HEK293 (cell line): ENCODE data around the gene RCN2.
A peak's percentile ranks its signal among the peaks of the same experiment; 100 is the strongest.

Source experiments
- CTCF ChIA-PET: fragments of 350-600 bp; formaldehyde crosslinking; extraction: SDS; loops from one replicate; lab custom pipeline; 2021; ENCODE audit warnings: antibody characterized with exemption; lab: Yijun Ruan, JAX
- POLR2A ChIA-PET: fragments of 300-600 bp; formaldehyde crosslinking; extraction: SDS; loops from one replicate; lab custom pipeline; 2020; ENCODE audit warnings: antibody characterized with exemption, inconsistent platforms; lab: Yijun Ruan, JAX
- H3K27ac ChIP-seq: fragments of 200-500 bp; sonication (Bioruptor generic); 2 replicates; pipeline ENCODE4 v1.5.1; 2014; ENCODE audit warnings: low read depth, low read length, control low read depth, inconsistent platforms; ENCODE audit errors: extremely low read depth
- H3K36me3 ChIP-seq, 2 experiments: fragments of 200-500 bp in 1 of 2; sonication (Bioruptor generic) in 1 of 2; 1 replicate in 1 of 2; 2 replicates in 1 of 2; pipeline ENCODE4 v1.5.1; 2014 to 2017; ENCODE audit warnings: inconsistent platforms in 2 of 2, low read length in 2 of 2; ENCODE audit not compliant: control insufficient read depth in 2 of 2, insufficient read depth in 1 of 2
- H3K4me1 ChIP-seq: fragments of 200-500 bp; sonication (Bioruptor generic); 2 replicates; pipeline ENCODE4 v1.5.1; 2014; ENCODE audit warnings: mild to moderate bottlenecking, low read length, inconsistent platforms; ENCODE audit not compliant: control insufficient read depth, insufficient read depth
- H3K4me3 ChIP-seq: 2 replicates; pipeline ENCODE4 v1.5.1; 2011; ENCODE audit warnings: low read depth, mild to moderate bottlenecking, control low read depth, low read length, moderate library complexity
- H3K9me3 ChIP-seq: fragments of 200-500 bp; sonication (Bioruptor generic); 2 replicates; pipeline ENCODE4 v1.5.1; 2014; ENCODE audit warnings: low read depth, low read length, inconsistent platforms; ENCODE audit not compliant: control insufficient read depth, insufficient read depth
- BCL11A ChIP-seq: fragments of 450-650 bp; formaldehyde crosslinking; IDR thresholded peaks from 2 replicates; pipeline ENCODE4 v1.5.1; 2016; ENCODE audit warnings: low read depth, missing biosample characterization, missing genetic modification characterization
- BCL11B ChIP-seq: fragments of 450-650 bp; formaldehyde crosslinking; IDR thresholded peaks from 2 replicates; pipeline ENCODE4 v1.5.1; 2016; ENCODE audit warnings: low read depth, missing biosample characterization, missing genetic modification characterization
- BCL6B ChIP-seq: fragments of 450-650 bp; formaldehyde crosslinking; IDR thresholded peaks from 2 replicates; pipeline ENCODE4 v1.5.1; 2017; ENCODE audit warnings: missing biosample characterization, missing genetic modification characterization
- FEZF1 ChIP-seq: fragments of 450-650 bp; formaldehyde crosslinking; IDR thresholded peaks from 2 replicates; pipeline ENCODE4 v1.5.1; 2016; ENCODE audit warnings: missing biosample characterization, missing genetic modification characterization
- MYNN ChIP-seq: fragments of 450-650 bp; formaldehyde crosslinking; IDR thresholded peaks from 2 replicates; pipeline ENCODE4 v1.5.1; 2016; ENCODE audit warnings: missing biosample characterization, missing genetic modification characterization, borderline replicate concordance
- PBX3 ChIP-seq: sonication (generic); formaldehyde crosslinking; IDR thresholded peaks from 2 replicates; pipeline ENCODE4 v1.8.1; 2022; ENCODE audit warnings: mild to moderate bottlenecking, moderate library complexity, missing genetic modification reagents
- PRDM1 ChIP-seq: fragments of 450-650 bp; formaldehyde crosslinking; IDR thresholded peaks from 2 replicates; pipeline ENCODE4; 2016; ENCODE audit warnings: missing biosample characterization, missing genetic modification characterization
- SCRT2 ChIP-seq: fragments of 450-650 bp; formaldehyde crosslinking; IDR thresholded peaks from 2 replicates; pipeline ENCODE4 v1.5.1; 2016; ENCODE audit warnings: missing biosample characterization, missing genetic modification characterization
- YY2 ChIP-seq: fragments of 450-650 bp; formaldehyde crosslinking; IDR thresholded peaks from 2 replicates; pipeline ENCODE4 v1.5.1; 2016; ENCODE audit warnings: missing biosample characterization, missing genetic modification characterization
- ZBTB48 ChIP-seq: fragments of 450-650 bp; formaldehyde crosslinking; IDR thresholded peaks from 2 replicates; pipeline ENCODE4 v1.5.1; 2016; ENCODE audit warnings: missing biosample characterization, missing genetic modification characterization
- ZIC2 ChIP-seq: fragments of 450-650 bp; formaldehyde crosslinking; IDR thresholded peaks from 2 replicates; pipeline ENCODE4 v1.5.1; 2016; ENCODE audit warnings: missing biosample characterization, missing genetic modification characterization
- ZNF132 ChIP-seq: fragments of 450-650 bp; formaldehyde crosslinking; IDR thresholded peaks from 2 replicates; pipeline ENCODE4 v1.5.1; 2017; ENCODE audit warnings: missing biosample characterization, missing genetic modification characterization, borderline replicate concordance
- ZNF146 ChIP-seq: fragments of 450-650 bp; formaldehyde crosslinking; IDR thresholded peaks from 2 replicates; pipeline ENCODE4 v1.5.1; 2016; ENCODE audit warnings: missing biosample characterization, missing genetic modification characterization
- ZNF280D ChIP-seq: fragments of 450-650 bp; formaldehyde crosslinking; IDR thresholded peaks from 2 replicates; pipeline ENCODE4 v1.5.1; 2016; ENCODE audit warnings: missing biosample characterization, missing genetic modification characterization
- ZNF391 ChIP-seq: fragments of 450-650 bp; formaldehyde crosslinking; IDR thresholded peaks from 2 replicates; pipeline ENCODE4 v1.5.1; 2016; ENCODE audit warnings: low read depth, missing biosample characterization, missing genetic modification characterization, borderline replicate concordance
- ZNF560 ChIP-seq: fragments of 450-650 bp; formaldehyde crosslinking; IDR thresholded peaks from 2 replicates; pipeline ENCODE4 v1.5.1; 2017; ENCODE audit warnings: missing biosample characterization, missing genetic modification characterization, borderline replicate concordance
- ZNF792 ChIP-seq: fragments of 450-650 bp; formaldehyde crosslinking; IDR thresholded peaks from 2 replicates; pipeline ENCODE4 v1.5.1; 2016; ENCODE audit warnings: missing biosample characterization, missing genetic modification characterization
- TF ChIP-seq, protein P1 (sequence below): fragments of 450-650 bp; formaldehyde crosslinking; IDR thresholded peaks from 2 replicates; pipeline ENCODE4 v1.5.1; 2016; ENCODE audit warnings: missing biosample characterization, missing genetic modification characterization
- TF ChIP-seq, protein P2 (sequence below): fragments of 450-650 bp; formaldehyde crosslinking; IDR thresholded peaks from 2 replicates; pipeline ENCODE4 v1.5.1; 2016; ENCODE audit warnings: missing biosample characterization, missing genetic modification characterization, low read depth
- TF ChIP-seq, protein P3 (sequence below): fragments of 450-650 bp; formaldehyde crosslinking; IDR thresholded peaks from 2 replicates; pipeline ENCODE4 v1.5.1; 2016; ENCODE audit warnings: missing biosample characterization, missing genetic modification characterization

RCN2 gene

DNA sequence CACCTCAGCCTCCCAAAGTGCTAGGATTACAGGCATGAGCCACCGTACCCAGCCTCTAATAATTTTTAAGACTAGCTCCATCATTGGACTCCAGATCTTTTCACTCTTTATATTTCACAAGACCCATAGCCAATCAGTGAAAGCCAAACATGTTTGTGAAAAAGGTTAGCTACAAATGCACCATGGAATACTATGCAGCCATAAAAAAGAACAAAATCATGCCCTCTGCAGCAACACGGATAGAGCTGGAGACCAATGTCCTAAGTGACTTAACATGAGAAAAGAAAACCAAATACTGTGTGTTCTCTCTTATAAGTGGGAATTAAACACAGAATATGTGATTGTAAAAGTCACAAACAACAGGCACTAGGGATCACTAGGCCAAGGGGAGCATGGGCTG lies 29.6 kb upstream of the RCN2 start:
- Histone ChIP-seq H3K9me3 (no peaks in the 10 kb centered on the region), H3K36me3 (no peaks in the 10 kb centered on the region; a peak in 1 of 3 replicates), H3K27ac (no peak overlapping the region), H3K4me3 (no peak overlapping the region), H3K4me1 (peaks cover 4% of the 10 kb centered on the region; the same call in 1 of the 2 replicates)
- POLR2A ChIA-PET: no interaction called here
- no peak for TF ChIP-seq ZNF560 (tag by site-specific recombination)
- peak; percentile 97 for TF ChIP-seq ZNF146 (tag by site-specific recombination)
- TF ChIP-seq, protein P1, sequence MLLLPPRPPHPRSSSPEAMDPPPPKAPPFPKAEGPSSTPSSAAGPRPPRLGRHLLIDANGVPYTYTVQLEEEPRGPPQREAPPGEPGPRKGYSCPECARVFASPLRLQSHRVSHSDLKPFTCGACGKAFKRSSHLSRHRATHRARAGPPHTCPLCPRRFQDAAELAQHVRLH (tag by site-specific recombination): peak; percentile 42; the same call in 1 of the 2 replicates
- CTCF ChIA-PET: interaction anchor here (1.0 to 1.2 kb wide), 3 partner anchors 31 to 61 kb away, joined by 3 to 6 read pairs (median 3); no protein-coding TSS in a partner anchor

- Histone ChIP-seq H3K9me3 (no peaks in the 10 kb centered on the region), H3K27ac (no peak overlapping the region), H3K4me1 (peaks cover 4% of the 10 kb centered on the region; the same call in 1 of the 2 replicates), H3K36me3 (no peaks in the 10 kb centered on the region; a peak in 1 of 3 replicates), H3K4me3 (no peak overlapping the region)
- TF ChIP-seq YY2 (tag by site-specific recombination) (no peak), PBX3 (CRISPR knock-in tag) (no peak), PRDM1 (tag by site-specific recombination) (0 out of 2 replicates have a peak, but pooled peaks have one; percentile 4), MYNN (tag by site-specific recombination) (no peak)
- ChIA-PET CTCF (interaction anchor here (0.7 to 1.2 kb wide), 6 partner anchors 9 to 206 kb away, joined by 3 to 4 read pairs (median 3); no protein-coding TSS in a partner anchor), POLR2A (interaction anchor here (1.2 kb wide), 1 partner anchor 28 kb away, joined by 3 read pairs; the partner anchor contains the start of gene RCN2)
Measured at GRCh38 chr15:76903251-76903681, 28.3 kb upstream of the RCN2 start.

DNA sequence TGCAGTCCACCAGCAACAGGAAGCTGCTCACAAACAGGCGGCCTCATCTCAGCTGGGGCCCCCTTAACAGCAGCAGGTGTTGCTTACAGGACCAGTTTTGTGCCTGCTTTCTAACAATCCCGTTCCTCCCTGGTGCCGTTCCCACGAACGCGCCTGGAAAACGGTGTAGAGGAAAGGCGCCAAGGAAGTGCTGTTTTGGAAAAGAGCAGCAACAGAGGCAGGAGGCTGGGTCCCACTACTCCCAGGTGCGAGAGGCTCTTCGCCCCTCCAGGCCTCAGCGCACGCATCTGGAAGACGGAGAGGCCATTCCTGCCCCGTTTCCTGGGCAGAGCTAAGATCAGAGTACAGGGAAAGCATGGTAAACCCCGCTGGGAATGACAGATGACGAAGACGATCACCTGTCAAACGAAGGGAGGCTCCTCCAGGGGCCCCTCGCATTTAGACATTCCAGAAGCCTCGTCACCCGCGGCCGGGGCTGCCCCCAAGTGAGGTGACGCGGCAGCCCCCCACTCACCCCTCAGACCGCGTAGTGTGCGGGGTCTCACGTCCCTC lies 27.0 kb upstream of the RCN2 start:
- H3K9me3 ChIP-seq: no peaks in the 10 kb centered on the region
- peaks cover 4% of the 10 kb centered on the region; the same call in 1 of the 2 replicates for H3K4me1 ChIP-seq
- H3K36me3 ChIP-seq: no peaks in the 10 kb centered on the region; a peak in 1 of 3 replicates
- H3K27ac ChIP-seq: peak overlapping the region; percentile 87
- ChIA-PET CTCF (interaction anchor here (0.6 to 1.5 kb wide), 5 partner anchors 10 to 131 kb away, joined by 3 to 6 read pairs (median 3); no protein-coding TSS in a partner anchor), POLR2A (interaction anchor here (0.8 to 2.8 kb wide), 2 partner anchors 26 to 568 kb away, joined by 5 to 16 read pairs; partner anchors contain the start of genes ISL2 and RCN2)
- peak overlapping the region; percentile 99 for H3K4me3 ChIP-seq
- TF ChIP-seq ZIC2 (tag by site-specific recombination): peak; percentile 13; the same call in 1 of the 2 replicates
- peak; percentile 92 for TF ChIP-seq BCL6B (tag by site-specific recombination)
- TF ChIP-seq BCL11B (tag by site-specific recombination): no peak
- TF ChIP-seq BCL11A (tag by site-specific recombination): no peak
- peak; percentile 96 for TF ChIP-seq SCRT2 (tag by site-specific recombination)
- 0 out of 2 replicates have a peak, but pooled peaks have one; percentile 82 for TF ChIP-seq ZBTB48 (tag by site-specific recombination)
- no peak for TF ChIP-seq PRDM1 (tag by site-specific recombination)
- TF ChIP-seq FEZF1: peak; percentile 4
- TF ChIP-seq ZNF280D (tag by site-specific recombination): no peak
- no peak for TF ChIP-seq ZNF132
- no peak for TF ChIP-seq ZNF792 (tag by site-specific recombination)
- TF ChIP-seq, protein P2, sequence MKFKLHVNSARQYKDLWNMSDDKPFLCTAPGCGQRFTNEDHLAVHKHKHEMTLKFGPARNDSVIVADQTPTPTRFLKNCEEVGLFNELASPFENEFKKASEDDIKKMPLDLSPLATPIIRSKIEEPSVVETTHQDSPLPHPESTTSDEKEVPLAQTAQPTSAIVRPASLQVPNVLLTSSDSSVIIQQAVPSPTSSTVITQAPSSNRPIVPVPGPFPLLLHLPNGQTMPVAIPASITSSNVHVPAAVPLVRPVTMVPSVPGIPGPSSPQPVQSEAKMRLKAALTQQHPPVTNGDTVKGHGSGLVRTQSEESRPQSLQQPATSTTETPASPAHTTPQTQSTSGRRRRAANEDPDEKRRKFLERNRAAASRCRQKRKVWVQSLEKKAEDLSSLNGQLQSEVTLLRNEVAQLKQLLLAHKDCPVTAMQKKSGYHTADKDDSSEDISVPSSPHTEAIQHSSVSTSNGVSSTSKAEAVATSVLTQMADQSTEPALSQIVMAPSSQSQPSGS: no peak
- TF ChIP-seq, protein P3, sequence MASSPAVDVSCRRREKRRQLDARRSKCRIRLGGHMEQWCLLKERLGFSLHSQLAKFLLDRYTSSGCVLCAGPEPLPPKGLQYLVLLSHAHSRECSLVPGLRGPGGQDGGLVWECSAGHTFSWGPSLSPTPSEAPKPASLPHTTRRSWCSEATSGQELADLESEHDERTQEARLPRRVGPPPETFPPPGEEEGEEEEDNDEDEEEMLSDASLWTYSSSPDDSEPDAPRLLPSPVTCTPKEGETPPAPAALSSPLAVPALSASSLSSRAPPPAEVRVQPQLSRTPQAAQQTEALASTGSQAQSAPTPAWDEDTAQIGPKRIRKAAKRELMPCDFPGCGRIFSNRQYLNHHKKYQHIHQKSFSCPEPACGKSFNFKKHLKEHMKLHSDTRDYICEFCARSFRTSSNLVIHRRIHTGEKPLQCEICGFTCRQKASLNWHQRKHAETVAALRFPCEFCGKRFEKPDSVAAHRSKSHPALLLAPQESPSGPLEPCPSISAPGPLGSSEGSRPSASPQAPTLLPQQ (tag by site-specific recombination): peak; percentile 93
- no peak for TF ChIP-seq ZNF391 (tag by site-specific recombination)
